H1 (cell line): Measurements from ENCODE around the gene PTPRD. TPM values are rescaled to one million over a fixed set of nuclear protein-coding genes. Genes with fewer than 3 reads are reported as not detected.

Experiments
- EZH2 ChIP-seq: fragments of 200-600 bp; sonication (generic); IDR thresholded peaks from 2 replicates; pipeline ENCODE4 v1.7.1; 2012; ENCODE audit warnings: low read depth, mild to moderate bottlenecking, moderate library complexity, low read length, inconsistent platforms; ENCODE audit not compliant: severe bottlenecking
- RNF2 ChIP-seq: fragments of 200-900, 300-1000 bp; sonication (generic); IDR thresholded peaks from 2 replicates; pipeline ENCODE4 v1.7.1; 2016; ENCODE audit warnings: borderline replicate concordance, low read depth, mild to moderate bottlenecking, antibody characterized with exemption, low read length; ENCODE audit not compliant: poor library complexity, severe bottlenecking; ENCODE audit errors: missing control alignments
- polyA plus RNA-seq, 7 experiments: library from polyadenylated mRNA; depleted of rRNA in 3 of 7; stranded (reverse) in 5 of 7; unstranded in 2 of 7; fragments of >200 nt in 5 of 7; fragments of 200-250 nt in 2 of 7; gene quantifications; 1 replicate in 5 of 7; 2 replicates in 1 of 7; 4 replicates in 1 of 7; pipeline versions ENCODE4 v1.2.1 to v1.2.3, GENCODE V29; 2011 to 2013; ENCODE audit warnings: missing spikeins in 2 of 7, mixed read lengths in 2 of 7
- total RNA-seq: library from RNA; stranded (reverse); fragmentation: NEBNext Ultra II Directional; extraction: Animal tissue kit (Norgen Biotek cat#: 25700); gene quantifications from 2 replicates; pipeline ENCODE4 v1.2.1, GENCODE V29; 2021

PTPRD gene
- total and polyA plus RNA-seq, 2 of the 8 experiments (the other 6 are each of a cell fraction or from before 2014, with no cell fraction given): 17.2 to 77.0 TPM

- TF ChIP-seq RNF2: no peak
- no peak for TF ChIP-seq EZH2
These were observed 1053.9 kb downstream of the PTPRD start (continued) for GRCh38 chr9:9558907-9559306.
